Panc1 (cell line): ENCODE data around the gene DPYSL5.

ENCODE experiments used
- SIN3A ChIP-seq: IDR thresholded peaks from 2 replicates; pipeline ENCODE4 v1.6.1; 2012; ENCODE audit warnings: low read depth, mild to moderate bottlenecking, low read length, moderate library complexity, borderline replicate concordance; ENCODE audit not compliant: insufficient read depth
- TF ChIP-seq, protein P1 (sequence below): fragments of 450-650 bp; IDR thresholded peaks from 2 replicates; pipeline ENCODE4 v1.5.1; 2017; ENCODE audit warnings: mild to moderate bottlenecking

DNA sequence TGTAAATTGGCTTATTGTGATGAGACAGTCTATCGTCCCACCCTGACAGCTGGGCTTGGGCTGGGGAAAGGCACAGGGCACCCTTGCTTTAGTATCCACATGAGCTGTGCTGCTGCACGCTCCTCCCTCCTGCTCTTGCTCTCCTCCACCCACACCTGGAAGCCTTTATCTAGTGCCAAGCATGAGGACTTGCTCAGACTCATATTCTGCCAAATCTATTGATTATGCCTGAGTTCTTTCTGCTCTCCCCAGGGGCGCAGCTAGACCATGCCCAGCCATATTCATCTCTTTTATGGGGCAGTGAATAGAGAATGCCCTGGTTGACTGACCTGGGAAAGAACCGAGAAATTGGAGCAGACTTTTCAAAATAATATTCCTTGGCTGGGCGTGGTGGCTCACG is 29.0 kb upstream of the DPYSL5 start:
- TF ChIP-seq, protein P1, sequence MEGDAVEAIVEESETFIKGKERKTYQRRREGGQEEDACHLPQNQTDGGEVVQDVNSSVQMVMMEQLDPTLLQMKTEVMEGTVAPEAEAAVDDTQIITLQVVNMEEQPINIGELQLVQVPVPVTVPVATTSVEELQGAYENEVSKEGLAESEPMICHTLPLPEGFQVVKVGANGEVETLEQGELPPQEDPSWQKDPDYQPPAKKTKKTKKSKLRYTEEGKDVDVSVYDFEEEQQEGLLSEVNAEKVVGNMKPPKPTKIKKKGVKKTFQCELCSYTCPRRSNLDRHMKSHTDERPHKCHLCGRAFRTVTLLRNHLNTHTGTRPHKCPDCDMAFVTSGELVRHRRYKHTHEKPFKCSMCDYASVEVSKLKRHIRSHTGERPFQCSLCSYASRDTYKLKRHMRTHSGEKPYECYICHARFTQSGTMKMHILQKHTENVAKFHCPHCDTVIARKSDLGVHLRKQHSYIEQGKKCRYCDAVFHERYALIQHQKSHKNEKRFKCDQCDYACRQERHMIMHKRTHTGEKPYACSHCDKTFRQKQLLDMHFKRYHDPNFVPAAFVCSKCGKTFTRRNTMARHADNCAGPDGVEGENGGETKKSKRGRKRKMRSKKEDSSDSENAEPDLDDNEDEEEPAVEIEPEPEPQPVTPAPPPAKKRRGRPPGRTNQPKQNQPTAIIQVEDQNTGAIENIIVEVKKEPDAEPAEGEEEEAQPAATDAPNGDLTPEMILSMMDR, result no peak
- no peak for TF ChIP-seq SIN3A
